NT2/D1 (cell line): Measurements from ENCODE around the gene IMPDH2.

Source experiments
- SUZ12 ChIP-seq: IDR thresholded peaks from 2 replicates; pipeline ENCODE4 v1.6.1; 2011; ENCODE audit not compliant: insufficient read length, insufficient read depth; ENCODE audit errors: extremely low read depth
- YY1 ChIP-seq: IDR thresholded peaks from 2 replicates; pipeline ENCODE4 v1.6.1; 2011; ENCODE audit not compliant: insufficient read length, insufficient read depth
- ZNF274 ChIP-seq: IDR thresholded peaks from 2 replicates; pipeline ENCODE4 v1.6.1; 2011; ENCODE audit warnings: mild to moderate bottlenecking, low read depth, low read length

DNA sequence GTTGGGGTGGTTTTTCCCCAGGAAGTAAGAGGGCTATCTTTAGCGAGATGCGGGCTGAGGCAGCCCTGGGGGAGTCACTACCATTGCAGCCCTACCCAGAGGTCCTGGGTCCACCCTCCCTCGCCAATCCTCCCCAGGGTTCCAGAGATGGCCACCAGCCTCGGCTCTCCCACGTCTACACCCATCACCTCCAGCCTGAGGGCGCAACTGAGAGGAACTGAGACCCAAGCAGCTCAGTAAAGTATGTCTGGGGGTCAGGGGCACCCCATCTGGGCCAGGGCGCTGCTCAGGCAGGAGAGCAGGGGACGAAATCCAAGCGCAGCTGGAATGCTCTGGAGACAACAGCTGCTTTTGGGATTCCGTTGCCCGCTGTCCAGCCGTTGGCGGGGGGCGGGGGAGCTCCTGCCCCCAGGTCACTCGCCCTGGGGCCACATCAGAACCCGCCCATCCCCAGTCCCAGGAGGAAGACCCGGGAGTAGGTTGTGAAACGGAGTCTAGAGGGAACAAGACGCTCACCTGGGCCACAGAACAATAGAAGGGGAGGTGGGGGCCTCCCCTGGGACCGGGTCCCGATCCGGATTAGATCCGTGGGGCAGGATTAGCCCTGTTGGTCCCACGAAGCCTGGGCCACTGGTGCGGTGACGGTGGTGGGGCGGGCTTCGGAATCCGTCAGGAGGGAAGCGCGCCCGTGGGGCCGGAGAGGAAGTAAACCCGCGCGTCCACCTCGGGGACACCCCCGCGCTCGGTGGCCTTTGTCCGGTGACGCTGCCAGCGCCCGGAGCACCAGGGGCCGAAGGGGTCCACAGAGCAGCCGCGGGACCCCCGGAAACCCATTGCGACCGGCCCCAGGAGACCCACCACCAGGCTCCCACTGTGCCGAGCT, 8.6 kb downstream of the IMPDH2 start:
- TF ChIP-seq ZNF274 (no peak), SUZ12 (no peak), YY1 (no peak)
